ENCODE results near the gene ITPKA. TPM values are rescaled to one million over a fixed set of nuclear protein-coding genes. Genes with fewer than 3 reads are reported as not detected.

The ITPKA gene
- total and polyA plus RNA-seq, 2 of the 13 experiments (the other 11 are each of a cell fraction or from before 2014, with no cell fraction given), result 13.2 to 41.3 TPM

GRCh38 chr15:41493902-41494189 lies 172 bp downstream of the ITPKA start:
- Histone ChIP-seq H3K27ac (ENCODE audit: extremely low read length, insufficient read depth, low read length) (peak overlapping the region; percentile 97), H3K4me2 (ENCODE audit: low read depth, low read length) (peak overlapping the region; percentile 94), H3K4me3 (replicated peaks in 1 of 3; ENCODE audit: insufficient read depth in 1 of 3, low read depth in 2 of 3, low read length in 3 of 3) (peak overlapping the region; percentile 78 to 85 (median 83); a peak in 5 of 6 replicates), H4K20me1 (ENCODE audit: insufficient read depth, low read length) (no peaks in the 10 kb centered on the region), H3K27me3 (ENCODE audit: control insufficient read depth in 1 of 2, insufficient read depth in 2 of 2, low read length in 2 of 2) (no peaks in the 10 kb centered on the region), H3K9me3 (ENCODE audit: low read length) (no peaks in the 10 kb centered on the region), H3K79me2 (ENCODE audit: insufficient read depth, low read length) (peaks cover 43% of the 10 kb centered on the region), H3K9ac (ENCODE audit: insufficient read depth, low read depth, low read length) (peak overlapping the region; percentile 86), H3K36me3 (replicated peaks in 1 of 2; ENCODE audit: control insufficient read depth in 1 of 2, insufficient read depth in 2 of 2, low read length in 2 of 2) (no peaks in the 10 kb centered on the region; a peak in 1 of 5 replicates), H3K4me1 (ENCODE audit: insufficient read depth, low read length) (peaks cover 31% of the 10 kb centered on the region), H2AFZ (ENCODE audit: low read length) (no peak overlapping the region)
- POLR2A ChIA-PET, result interaction anchor here (1.0 to 1.9 kb wide), 5 partner anchors 18 to 74 kb away, joined by 3 to 15 read pairs (median 7); partner anchors contain the start of gene RPAP1
- ATAC-seq (no peak), DNase-seq (ENCODE audit: low spot score) (no peak), FAIRE-seq (no peak)
- WGBS (ENCODE audit: low lambda C conversion rate), result no CpG with 5 or more reads among the region's 41 CpGs
- in situ Hi-C loops (cut with HindIII; ENCODE audit: extremely low pct_ligation_motif_present, low pct_unique_long_range_greater_than_20kb), result no loop called here
- BruUV-seq (replicated peaks), result no TSS peak
- intact Hi-C loops (cut with micrococcal nuclease; ENCODE audit: unreplicated experiment), result loop anchor here (2.0 to 5.0 kb wide), 2 partner anchors 129 to 212 kb away; no protein-coding TSS in a partner anchor
- CTCF ChIA-PET (ENCODE audit: low intra/inter-chr PET ratio, low total read pairs), result interaction anchor here (1.3 kb wide), 1 partner anchor 28 kb away, joined by 4 read pairs; no protein-coding TSS in a partner anchor
- 0 out of 2 replicates have a peak, but pooled peaks have one; percentile 6 for TF ChIP-seq ZNF230 (CRISPR knock-in tag; IDR thresholded peaks at IDR 0.05)
- no peak for TF ChIP-seq TARDBP (CRISPR knock-in tag; IDR thresholded peaks at IDR 0.05)
- no peak for TF ChIP-seq ZNF264 (CRISPR knock-in tag; IDR thresholded peaks at IDR 0.05)
- no peak for TF ChIP-seq HOXA5 (CRISPR knock-in tag; IDR thresholded peaks at IDR 0.05)
- TF ChIP-seq KAT7 (CRISPR knock-in tag; IDR thresholded peaks at IDR 0.05; ENCODE audit: borderline replicate concordance), result no peak
- TF ChIP-seq RARG (CRISPR knock-in tag; IDR thresholded peaks at IDR 0.05; ENCODE audit: low read depth), result 0 out of 2 replicates have a peak, but pooled peaks have one; percentile 1
- TF ChIP-seq ZFP82 (CRISPR knock-in tag; IDR thresholded peaks at IDR 0.05; ENCODE audit: borderline replicate concordance), result no peak
- TF ChIP-seq E2F2 (CRISPR knock-in tag; IDR thresholded peaks at IDR 0.05; ENCODE audit: borderline replicate concordance), result no peak
- no peak for TF ChIP-seq CSRNP2 (CRISPR knock-in tag; conservative IDR thresholded peaks at IDR 0.05; ENCODE audit: low read depth)
- no peak for TF ChIP-seq HMGXB4 (CRISPR knock-in tag; IDR thresholded peaks at IDR 0.05; ENCODE audit: borderline replicate concordance in 1 of 2, low read depth in 1 of 2)
- TF ChIP-seq ZNF816 (CRISPR knock-in tag; IDR thresholded peaks at IDR 0.05; ENCODE audit: borderline replicate concordance), result no peak
- TF ChIP-seq ZNF800 (CRISPR knock-in tag; IDR thresholded peaks at IDR 0.05), result no peak
- TF ChIP-seq ZGPAT (CRISPR knock-in tag; IDR thresholded peaks at IDR 0.05), result no peak
- no peak for TF ChIP-seq ZNF850 (CRISPR knock-in tag; conservative IDR thresholded peaks at IDR 0.05)
- TF ChIP-seq HOXA7 (CRISPR knock-in tag; IDR thresholded peaks at IDR 0.05), result no peak
- TF ChIP-seq CENPT (CRISPR knock-in tag; IDR thresholded peaks at IDR 0.05; ENCODE audit: low read depth), result 0 out of 2 replicates have a peak, but pooled peaks have one; percentile 0
